SU-DHL-6 (cell line): ENCODE measurements around the gene CHRNB1.

ENCODE experiments used
- CTCF ChIP-seq: fragments of 200-600 bp; sonication (generic); IDR thresholded peaks from one replicate; pipeline ENCODE4 v1.5.1; 2017; ENCODE audit warnings: antibody characterized with exemption, mild to moderate bottlenecking, low read length, moderate library complexity; ENCODE audit not compliant: insufficient read depth, poor library complexity, severe bottlenecking
- EZH2phosphoT487 ChIP-seq: fragments of 200-600 bp; sonication (generic), shearing (Covaris generic); conservative IDR thresholded peaks from 2 replicates; pipeline ENCODE4 v1.6.1; 2018; ENCODE audit warnings: mild to moderate bottlenecking, antibody characterized with exemption, low read length, moderate library complexity, mixed read lengths

- TF ChIP-seq CTCF = no peak
- no peak for TF ChIP-seq EZH2phosphoT487
These were observed 39.4 kb downstream of the CHRNB1 start, which contains the start of gene POLR2A for GRCh38 chr17:7484067-7484918.
